Measurements from ENCODE around the gene CLPX. TPM values are rescaled to one million over a fixed set of nuclear protein-coding genes. Genes with fewer than 3 reads are reported as not detected.
"Not testable (repeated sequence)": the region's sequence is repeated elsewhere in the genome, so short reads cannot be mapped to it uniquely, and the experiment has no call there.

The CLPX gene
- total RNA-seq, 2 donors from 2014 or later = 60.5 to 62.7 TPM

DNA sequence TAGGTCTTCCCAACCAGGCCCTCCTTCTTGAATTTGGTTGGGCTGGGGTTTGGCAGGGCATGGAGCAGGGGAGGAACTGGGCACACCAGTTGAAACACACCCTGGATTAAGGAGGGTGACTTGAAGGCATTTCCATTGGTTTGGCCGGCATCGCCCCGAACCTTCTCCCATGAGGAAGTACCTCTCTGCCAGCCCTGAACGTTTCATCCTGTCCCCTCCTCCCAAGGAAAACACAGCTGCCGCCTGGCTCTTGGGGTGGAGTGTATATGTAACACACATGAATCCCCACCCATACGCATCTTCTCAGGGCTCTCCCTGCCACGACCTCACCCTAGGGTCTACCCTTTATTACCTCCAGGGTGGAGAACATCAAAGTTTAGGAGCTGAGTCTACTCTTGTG, 84.7 kb downstream of the CLPX start:
- H3K9ac ChIP-seq (ENCODE audit: extremely low read depth, low read length, poor library complexity, severe bottlenecking) = no peak overlapping the region
- Mint-ChIP-seq H3K9me3 (no peaks in the 10 kb centered on the region), H3K27me3 (ENCODE audit: insufficient read depth) (peaks cover 3% of the 10 kb centered on the region), H3K4me1 (peaks cover 4% of the 10 kb centered on the region), H3K36me3 (ENCODE audit: low read depth) (peaks cover 21% of the 10 kb centered on the region), H3K4me3 (no peak overlapping the region), H3K27ac (no peak overlapping the region)
- H3K27me3 ChIP-seq (ENCODE audit: control insufficient read depth, insufficient read depth, low read length, poor library complexity, severe bottlenecking) = no peaks in the 10 kb centered on the region
- H3K9me3 ChIP-seq (ENCODE audit: control insufficient read depth, low read length) = no peaks in the 10 kb centered on the region
- DNase-seq = peak; percentile 33
- no peak overlapping the region for H3K27ac ChIP-seq (ENCODE audit: low read depth, low read length)
- no peak overlapping the region for H3K4me3 ChIP-seq (ENCODE audit: low read length)
- no peaks in the 10 kb centered on the region for H3K4me1 ChIP-seq (ENCODE audit: control insufficient read depth, insufficient read depth, low read length)
- H3K36me3 ChIP-seq (ENCODE audit: control insufficient read depth, insufficient read depth, low read length) = peaks cover 31% of the 10 kb centered on the region
- no peak for TF ChIP-seq CTCF (conservative IDR thresholded peaks at IDR 0.05)
- 89% methylated on average over 7 of the region's 7 CpGs; no CpG with 5 or more reads in 1 of the 2 experiments for WGBS, 2 experiments (ENCODE audit: insufficient coverage in 1 of 2, insufficient read length in 1 of 2)

- peaks cover 15% of the 10 kb centered on the region for H3K36me3 Mint-ChIP-seq (ENCODE audit: low read depth)
- not testable (repeated sequence) for H3K4me3 ChIP-seq (ENCODE audit: low read length); H3K4me3 Mint-ChIP-seq; H3K27me3 ChIP-seq (ENCODE audit: control insufficient read depth, insufficient read depth, low read length, poor library complexity, severe bottlenecking); H3K27me3 Mint-ChIP-seq (ENCODE audit: insufficient read depth); H3K9ac ChIP-seq (ENCODE audit: extremely low read depth, low read length, poor library complexity, severe bottlenecking); H3K27ac ChIP-seq (ENCODE audit: low read depth, low read length); H3K4me1 ChIP-seq (ENCODE audit: control insufficient read depth, insufficient read depth, low read length); H3K27ac Mint-ChIP-seq; H3K9me3 ChIP-seq (ENCODE audit: control insufficient read depth, low read length); H3K9me3 Mint-ChIP-seq; H3K4me1 Mint-ChIP-seq
- peak; percentile 3 for DNase-seq
- peaks cover 28% of the 10 kb centered on the region for H3K36me3 ChIP-seq (ENCODE audit: control insufficient read depth, insufficient read depth, low read length)
- WGBS, 2 experiments (ENCODE audit: insufficient coverage in 1 of 2, insufficient read length in 1 of 2) = 94 to 100% methylated on average over 9 to 10 of the region's 10 CpGs
Measured at GRCh38 chr15:65099801-65100200, 85.3 kb downstream of the CLPX start.

DNA sequence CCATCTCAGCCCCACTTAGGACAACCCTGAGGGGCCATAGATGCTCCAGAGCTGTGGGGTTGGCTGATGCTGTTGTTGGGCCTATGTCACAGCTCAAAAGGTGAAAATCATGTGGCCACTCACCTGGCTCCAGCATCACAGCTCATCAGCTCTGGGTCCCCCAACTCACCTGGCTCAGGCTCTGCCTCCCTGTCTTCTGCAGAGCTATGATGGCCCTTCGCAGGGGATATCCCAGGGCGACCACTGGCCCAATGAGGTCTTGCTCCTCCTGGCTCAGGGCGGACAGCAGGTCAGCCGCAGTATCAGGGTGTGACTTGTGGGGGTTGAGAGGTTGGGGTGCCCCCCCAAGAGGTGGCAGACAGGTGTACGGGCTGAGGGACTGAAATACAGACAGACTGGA, 85.8 kb downstream of the CLPX start:
- Mint-ChIP-seq H3K4me3 (no peak overlapping the region), H3K27me3 (ENCODE audit: insufficient read depth) (peaks cover 3% of the 10 kb centered on the region), H3K36me3 (ENCODE audit: low read depth) (peaks cover 15% of the 10 kb centered on the region), H3K27ac (no peak overlapping the region), H3K9me3 (no peaks in the 10 kb centered on the region), H3K4me1 (peaks cover 4% of the 10 kb centered on the region)
- H3K4me1 ChIP-seq (ENCODE audit: control insufficient read depth, insufficient read depth, low read length) = no peaks in the 10 kb centered on the region
- no peak for TF ChIP-seq CTCF (conservative IDR thresholded peaks at IDR 0.05)
- H3K27ac ChIP-seq (ENCODE audit: low read depth, low read length) = no peak overlapping the region
- H3K9ac ChIP-seq (ENCODE audit: extremely low read depth, low read length, poor library complexity, severe bottlenecking) = no peak overlapping the region
- peak; percentile 4 for DNase-seq
- H3K27me3 ChIP-seq (ENCODE audit: control insufficient read depth, insufficient read depth, low read length, poor library complexity, severe bottlenecking) = no peaks in the 10 kb centered on the region
- peaks cover 28% of the 10 kb centered on the region for H3K36me3 ChIP-seq (ENCODE audit: control insufficient read depth, insufficient read depth, low read length)
- no peak overlapping the region for H3K4me3 ChIP-seq (ENCODE audit: low read length)
- WGBS, 2 experiments (ENCODE audit: insufficient coverage in 1 of 2, insufficient read length in 1 of 2) = 90 to 97% methylated on average over 5 of the region's 5 CpGs
- no peaks in the 10 kb centered on the region for H3K9me3 ChIP-seq (ENCODE audit: control insufficient read depth, low read length)

Other genes starting within 250 kb of the CLPX start
- gene SPG21, start 195.4 kb downstream of the CLPX start, total RNA-seq = 10 to 100 TPM; 77.0 to 96.1 TPM
- gene MTFMT, start 155.7 kb downstream of the CLPX start, total RNA-seq = 10 to 100 TPM; 17.8 to 23.2 TPM
- not detected for gene SLC51B, start 140.0 kb downstream of the CLPX start, total RNA-seq
- gene RASL12, start 117.4 kb downstream of the CLPX start, total RNA-seq = 10 to 100 TPM; 27.2 TPM
- not detected for gene KBTBD13, start 108.6 kb downstream of the CLPX start, total RNA-seq
- 1 to 10 TPM; 3.4 to 4.2 TPM for gene UBAP1L, start 70.1 kb downstream of the CLPX start, total RNA-seq
- gene PDCD7, start 51.5 kb downstream of the CLPX start, total RNA-seq = 10 to 100 TPM; 25.4 to 33.1 TPM
- gene CILP, start 26.1 kb upstream of the CLPX start, total RNA-seq = under 1 TPM in 1 of 2 donors, not detected in 1; 0.07 TPM
- gene PARP16, start 101.5 kb upstream of the CLPX start, total RNA-seq = 10 to 100 TPM in 1 of 2 donors, 1 to 10 TPM in 1; 4.3 to 11.6 TPM
- gene RNU5A-1, start 110.7 kb upstream of the CLPX start, total RNA-seq = not detected
- 10 to 100 TPM in 1 of 2 donors, not detected in 1; 18.6 TPM for gene RNU5B-1, start 119.3 kb upstream of the CLPX start, total RNA-seq
- 10 to 100 TPM in 1 of 2 donors, 1 to 10 TPM in 1; 7.9 to 13.5 TPM for gene IGDCC3, start 192.7 kb upstream of the CLPX start, total RNA-seq
- 10 to 100 TPM; 23.0 to 23.5 TPM for gene IGDCC4, start 237.6 kb upstream of the CLPX start, total RNA-seq